Tracheal epithelial cell (primary cell): ENCODE results near the gene RDH5. TPM values are rescaled to one million over a fixed set of nuclear protein-coding genes. Genes with fewer than 3 reads are reported as not detected.

Experiments
- total RNA-seq: library from RNA; depleted of rRNA; stranded (reverse); fragments of >200 nt; gene quantifications from 2 replicates; pipeline ENCODE4 v1.2.1, GENCODE V29; 2014

RDH5 gene, protein sequence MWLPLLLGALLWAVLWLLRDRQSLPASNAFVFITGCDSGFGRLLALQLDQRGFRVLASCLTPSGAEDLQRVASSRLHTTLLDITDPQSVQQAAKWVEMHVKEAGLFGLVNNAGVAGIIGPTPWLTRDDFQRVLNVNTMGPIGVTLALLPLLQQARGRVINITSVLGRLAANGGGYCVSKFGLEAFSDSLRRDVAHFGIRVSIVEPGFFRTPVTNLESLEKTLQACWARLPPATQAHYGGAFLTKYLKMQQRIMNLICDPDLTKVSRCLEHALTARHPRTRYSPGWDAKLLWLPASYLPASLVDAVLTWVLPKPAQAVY
- total RNA-seq, result 1.1 and 1.2 TPM in 2 replicates

DNA sequence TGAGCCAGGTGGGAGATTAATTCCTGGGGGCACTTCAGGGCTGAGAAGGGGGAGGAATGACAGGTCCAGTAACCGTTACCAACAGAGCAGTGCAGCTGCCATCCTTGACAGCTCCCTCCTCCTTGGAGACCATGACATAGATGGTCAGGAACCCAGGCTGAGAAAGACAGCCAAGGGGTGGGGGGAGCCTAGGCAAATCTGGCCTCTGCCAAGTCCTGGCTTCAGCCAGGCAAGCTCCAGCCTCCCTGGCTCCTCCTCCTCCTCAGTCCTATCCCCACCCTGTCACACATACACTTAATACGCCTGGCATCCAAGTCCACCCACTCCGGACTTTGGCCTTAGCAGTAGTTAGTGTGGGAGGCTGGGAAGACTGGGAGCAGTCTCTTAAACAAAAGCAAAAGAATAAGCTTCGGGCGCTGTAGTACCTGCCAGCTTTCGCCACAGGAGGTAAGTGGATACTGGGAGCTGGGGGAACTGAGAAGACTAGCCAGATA, at the start of gene RDH5:
Gene RDH5, plus strand, starts transcription at position 323 of the 494 bp plus-strand sequence. CDS start 792 bp downstream, outside the sequence.

DNA sequence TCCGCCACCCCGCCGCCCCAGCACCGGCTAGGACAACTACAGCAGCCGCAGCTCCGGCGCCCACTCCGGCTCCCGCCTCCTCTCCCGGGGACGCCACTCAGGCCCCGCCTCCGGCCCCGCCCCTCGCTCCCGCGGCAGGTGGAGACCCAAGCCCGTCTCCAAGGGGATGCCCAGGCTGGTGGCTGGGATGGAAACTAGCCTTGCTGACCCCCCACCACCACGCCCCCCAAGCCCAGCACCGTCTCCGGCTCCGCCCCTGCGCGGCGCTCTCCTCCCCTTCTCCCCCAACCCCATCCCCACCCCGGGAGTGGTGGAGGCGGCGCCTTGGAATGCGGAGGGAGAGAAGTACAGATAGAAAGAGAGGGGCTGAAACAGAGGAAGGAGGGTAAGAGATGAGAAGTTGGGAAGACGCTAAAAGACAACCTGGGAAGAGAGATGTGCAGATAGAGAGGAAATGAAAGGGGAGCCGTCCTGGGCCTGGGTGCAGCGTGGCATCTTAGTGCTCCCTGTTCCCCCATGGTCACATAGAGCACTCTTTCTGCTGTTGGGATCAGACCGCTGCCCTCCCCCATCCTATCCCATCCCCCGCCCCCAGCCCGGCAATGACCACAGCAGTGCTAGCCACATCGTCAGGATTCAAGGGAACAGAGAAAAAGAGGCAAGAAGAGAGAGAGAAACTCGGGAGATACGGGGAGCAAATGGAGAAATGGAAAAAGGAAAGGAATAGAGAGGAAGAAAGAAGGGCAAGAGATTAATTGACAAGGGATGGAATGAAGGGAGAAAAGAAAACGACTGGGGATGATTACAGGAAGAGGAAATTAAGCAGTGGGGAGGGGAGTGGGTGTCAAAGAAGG, 12.1 kb upstream of the RDH5 start, which contains the start of gene ITGA7:
Gene ITGA7, minus strand, starts transcription at position 64 of the 854 bp plus-strand sequence. CDS start 222 bp downstream, outside the sequence.

DNA sequence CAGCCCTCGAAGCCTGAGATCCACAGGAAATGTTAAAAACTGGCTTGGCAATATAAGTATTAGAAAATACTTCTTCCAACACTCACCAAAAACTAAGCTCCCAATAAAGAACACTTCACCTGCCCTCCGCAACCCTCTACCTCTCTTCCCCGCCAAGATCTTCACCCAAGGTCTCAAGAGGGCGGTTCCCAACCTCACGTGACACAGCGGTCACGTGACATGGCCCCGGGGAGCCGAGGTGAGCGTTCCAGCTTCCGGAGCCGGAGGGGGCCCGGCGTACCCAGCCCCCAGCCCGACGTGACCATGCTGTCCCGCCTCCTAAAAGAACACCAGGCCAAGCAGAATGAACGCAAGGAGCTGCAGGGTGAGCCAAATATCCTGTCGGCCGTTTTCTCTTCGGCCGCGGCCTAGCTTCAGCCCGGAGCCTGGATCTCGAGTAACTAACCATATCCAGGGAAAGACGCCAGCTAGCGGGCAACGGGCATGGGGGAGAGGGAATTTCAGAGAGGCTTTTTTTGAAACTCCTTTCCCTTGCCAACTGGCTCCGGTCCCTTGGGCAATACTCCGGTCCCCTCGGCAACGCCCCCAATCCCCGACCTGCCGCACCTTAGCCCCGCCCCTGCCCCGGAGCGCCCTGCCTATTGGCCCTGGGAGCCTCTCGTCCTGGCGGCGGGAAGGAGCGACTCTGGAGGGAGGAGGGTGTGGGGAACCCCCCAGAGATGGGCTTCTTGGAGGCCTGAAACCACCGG, 4.2 kb upstream of the RDH5 start, which contains the start of gene BLOC1S1:
Gene BLOC1S1, plus strand, starts transcription at position 214 of the 749 bp plus-strand sequence. Its CDS starts 6 bp downstream, at position 220.

DNA sequence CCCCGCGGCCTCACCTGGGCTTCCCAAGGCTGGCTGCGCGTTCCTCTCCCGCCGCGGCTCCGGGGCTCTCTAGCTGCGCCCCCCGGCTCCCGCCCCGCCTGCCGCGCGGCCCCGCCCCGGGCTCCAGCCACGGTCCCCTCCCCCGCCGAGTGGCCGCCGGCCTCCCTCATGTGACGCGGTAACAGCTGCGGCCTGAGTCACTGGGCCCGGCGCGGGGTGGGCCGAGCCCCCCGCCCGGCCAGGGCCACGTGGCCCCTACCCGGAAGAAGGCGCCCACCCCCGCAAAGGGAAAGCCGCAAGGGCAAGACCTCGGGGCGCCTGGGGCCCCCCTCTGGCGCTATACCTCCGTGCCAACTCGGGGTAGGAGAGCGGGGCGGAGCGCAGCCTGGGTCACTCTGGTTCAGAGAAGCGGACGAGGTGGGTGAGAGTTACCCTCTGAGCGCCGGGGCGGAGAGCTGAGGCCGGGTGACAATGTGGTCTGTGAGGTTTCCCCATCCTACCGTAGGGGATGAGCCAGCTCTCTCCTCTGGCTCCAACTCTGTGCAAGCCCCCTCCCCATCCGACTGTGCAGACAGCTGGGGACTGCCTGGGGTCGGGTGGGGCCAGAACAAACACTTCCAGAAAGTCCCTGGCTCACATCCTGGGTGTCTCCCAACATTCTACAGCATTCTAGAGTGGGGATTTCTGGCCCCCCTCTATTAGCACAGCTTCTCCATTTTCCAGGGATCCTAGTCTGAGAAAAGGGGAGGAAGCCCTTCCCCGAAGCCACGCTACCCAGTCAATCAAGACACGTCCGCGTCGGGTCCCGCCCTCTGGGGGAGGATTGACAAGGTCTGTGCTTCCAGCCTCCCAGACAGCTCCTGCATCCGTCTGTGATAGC, 9.0 kb downstream of the RDH5 start, which contains the start of gene CD63:
Gene CD63, minus strand, starts transcription at position 71 of the 880 bp plus-strand sequence. CDS start 668 bp downstream, outside the sequence.

DNA sequence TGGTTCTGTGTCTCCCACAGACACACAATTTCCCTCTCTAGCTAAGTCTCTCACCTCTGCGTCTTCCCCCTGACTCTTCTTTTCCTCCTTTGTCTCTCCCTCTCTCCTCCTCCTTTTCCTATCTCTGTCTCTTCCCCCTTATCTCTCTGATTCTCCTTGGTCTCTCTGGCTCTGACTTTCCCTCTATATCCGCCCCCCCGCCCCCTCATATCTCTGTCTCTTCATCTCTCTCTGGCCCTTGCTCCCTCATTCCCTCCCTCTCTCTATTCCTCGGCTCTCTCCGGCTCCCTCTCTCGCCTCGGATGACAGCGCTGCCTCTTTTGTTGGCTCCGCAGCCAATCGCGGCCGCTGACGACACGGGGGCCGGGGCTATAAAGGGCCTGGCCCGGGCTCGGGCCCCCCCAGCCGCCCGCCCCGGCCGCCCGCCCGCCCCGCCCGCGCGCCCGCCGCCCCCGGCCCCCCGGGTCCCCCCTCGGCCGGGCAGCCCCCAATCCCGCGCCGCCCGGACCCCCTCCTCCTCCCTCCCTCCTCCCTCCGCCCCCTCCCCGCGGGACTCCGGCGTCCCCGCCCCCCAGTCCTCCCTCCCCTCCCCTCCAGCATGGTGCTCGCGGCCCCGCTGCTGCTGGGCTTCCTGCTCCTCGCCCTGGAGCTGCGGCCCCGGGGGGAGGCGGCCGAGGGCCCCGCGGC, 22.7 kb downstream of the RDH5 start, which contains the start of gene GDF11:
Gene GDF11, plus strand, starts transcription at position 404 of the 687 bp plus-strand sequence. Its CDS starts 195 bp downstream, at position 599.

Other genes with a start within 250 kb of the RDH5 start
- not detected in 2 replicates for gene OR6C68, start 228.0 kb upstream of the RDH5 start, total RNA-seq
- gene OR6C4, start 170.8 kb upstream of the RDH5 start, total RNA-seq, result not detected in 2 replicates
- gene OR2AP1, start 147.9 kb upstream of the RDH5 start, total RNA-seq, result not detected in 2 replicates
- gene OR10P1, start 83.5 kb upstream of the RDH5 start, total RNA-seq, result not detected in 2 replicates
- 0.43 and 1.7 TPM in 2 replicates for gene ITGA7, start 12.5 kb upstream of the RDH5 start, total RNA-seq
- 34.5 and 34.7 TPM in 2 replicates for gene BLOC1S1, start 4.3 kb upstream of the RDH5 start, total RNA-seq
- 935 and 965 TPM in 2 replicates for gene CD63, start 8.6 kb downstream of the RDH5 start, total RNA-seq
- 0.43 and 0.72 TPM in 2 replicates for gene GDF11, start 22.7 kb downstream of the RDH5 start, total RNA-seq
- 64.2 and 75.2 TPM in 2 replicates for gene SARNP, start 97.3 kb downstream of the RDH5 start, total RNA-seq
- gene ORMDL2, start 97.6 kb downstream of the RDH5 start, total RNA-seq, result 26.9 and 38.6 TPM in 2 replicates
- 36.2 and 41.2 TPM in 2 replicates for gene DNAJC14, start 109.2 kb downstream of the RDH5 start, total RNA-seq
- 0.24 TPM in 1 of 2 replicates, not detected in the other for gene MMP19, start 122.5 kb downstream of the RDH5 start, total RNA-seq
- gene PYM1, start 207.5 kb downstream of the RDH5 start, total RNA-seq, result 27.0 and 41.1 TPM in 2 replicates
- 97.6 and 107 TPM in 2 replicates for gene DGKA, start 210.8 kb downstream of the RDH5 start, total RNA-seq
- gene PMEL, start 245.6 kb downstream of the RDH5 start, total RNA-seq, result 2.6 and 2.9 TPM in 2 replicates
- gene CDK2, start 246.4 kb downstream of the RDH5 start, total RNA-seq, result 9.4 and 26.5 TPM in 2 replicates